Measurements from ENCODE around the gene CMTM8.

The CMTM8 gene

DNA sequence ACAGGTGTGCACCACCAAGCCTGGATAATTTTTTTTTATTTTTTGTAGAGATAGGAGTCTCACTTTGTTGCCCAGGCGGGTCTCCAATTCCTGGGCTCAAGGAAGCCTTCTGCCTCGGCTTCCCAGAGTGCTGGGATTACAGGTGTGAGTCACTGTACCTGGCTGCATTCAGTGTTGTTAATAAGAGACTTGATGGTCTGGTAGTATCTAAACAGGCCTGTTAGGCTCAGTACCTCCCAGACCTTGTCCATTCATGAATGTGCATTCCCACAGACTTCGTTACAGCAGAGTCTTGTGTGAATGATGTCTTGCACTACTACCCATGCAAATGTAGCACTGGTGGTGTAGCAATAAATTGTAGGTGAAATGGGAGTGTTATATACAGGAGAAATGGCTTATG, 17.7 kb downstream of the CMTM8 start:
- Histone ChIP-seq H3K4me1 (ENCODE audit: control insufficient read depth, low read depth, low read length) (no peaks in the 10 kb centered on the region), H3K27me3 (ENCODE audit: control insufficient read depth, insufficient read depth, low read length) (no peaks in the 10 kb centered on the region), H3K9me3 (ENCODE audit: control insufficient read depth, low read depth, low read length) (no peaks in the 10 kb centered on the region), H3K9ac (ENCODE audit: low read length) (no peak overlapping the region), H3K27ac (ENCODE audit: low read length) (no peak overlapping the region), H3K4me3 (ENCODE audit: low read length) (no peak overlapping the region), H3K36me3 (ENCODE audit: control insufficient read depth, low read depth, low read length) (no peaks in the 10 kb centered on the region)

DNA sequence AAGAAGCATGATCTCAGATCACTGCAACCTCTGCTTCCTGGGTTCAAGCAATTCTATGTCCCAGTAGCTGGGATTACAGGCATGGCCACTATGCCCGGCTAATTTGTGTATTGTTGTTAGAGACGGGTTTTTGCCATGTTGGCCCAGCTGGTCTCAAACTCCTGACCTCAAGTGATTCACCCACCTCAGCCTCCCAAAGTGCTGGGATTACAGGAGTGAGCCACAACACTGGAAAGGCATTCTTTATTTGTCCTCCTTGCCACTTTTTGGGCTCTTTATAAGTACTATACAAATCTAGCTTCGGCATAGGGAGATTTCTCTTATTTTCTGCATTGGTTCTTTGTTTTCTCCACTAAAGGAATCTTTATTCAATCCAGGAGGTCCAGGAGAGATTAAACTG, 18.6 kb downstream of the CMTM8 start:
- H3K9ac ChIP-seq (ENCODE audit: low read length), result no peak overlapping the region
- no peak overlapping the region for H3K27ac ChIP-seq (ENCODE audit: low read length)
- no peak overlapping the region for H3K4me3 ChIP-seq (ENCODE audit: low read length)
- no peaks in the 10 kb centered on the region for H3K36me3 ChIP-seq (ENCODE audit: control insufficient read depth, low read depth, low read length)
- H3K27me3 ChIP-seq (ENCODE audit: control insufficient read depth, insufficient read depth, low read length), result no peaks in the 10 kb centered on the region
- no peaks in the 10 kb centered on the region for H3K9me3 ChIP-seq (ENCODE audit: control insufficient read depth, low read depth, low read length)
- no peaks in the 10 kb centered on the region for H3K4me1 ChIP-seq (ENCODE audit: control insufficient read depth, low read depth, low read length)

- Histone ChIP-seq H3K9ac (ENCODE audit: low read length) (no peak overlapping the region), H3K4me1 (ENCODE audit: control insufficient read depth, low read depth, low read length) (no peaks in the 10 kb centered on the region), H3K27me3 (ENCODE audit: control insufficient read depth, insufficient read depth, low read length) (no peaks in the 10 kb centered on the region), H3K9me3 (ENCODE audit: control insufficient read depth, low read depth, low read length) (no peaks in the 10 kb centered on the region), H3K27ac (ENCODE audit: low read length) (no peak overlapping the region), H3K36me3 (ENCODE audit: control insufficient read depth, low read depth, low read length) (no peaks in the 10 kb centered on the region), H3K4me3 (ENCODE audit: low read length) (no peak overlapping the region)
Measured at GRCh38 chr3:32257641-32258438, 19.4 kb downstream of the CMTM8 start.

GRCh38 chr3:32258869-32259268, 20.4 kb downstream of the CMTM8 start:
- Histone ChIP-seq H3K9ac (ENCODE audit: low read length) (no peak overlapping the region), H3K36me3 (ENCODE audit: control insufficient read depth, low read depth, low read length) (no peaks in the 10 kb centered on the region), H3K27me3 (ENCODE audit: control insufficient read depth, insufficient read depth, low read length) (no peaks in the 10 kb centered on the region), H3K27ac (ENCODE audit: low read length) (no peak overlapping the region), H3K4me3 (ENCODE audit: low read length) (no peak overlapping the region), H3K9me3 (ENCODE audit: control insufficient read depth, low read depth, low read length) (no peaks in the 10 kb centered on the region), H3K4me1 (ENCODE audit: control insufficient read depth, low read depth, low read length) (no peaks in the 10 kb centered on the region)

- Histone ChIP-seq H3K4me1 (ENCODE audit: control insufficient read depth, low read depth, low read length) (no peaks in the 10 kb centered on the region), H3K27ac (ENCODE audit: low read length) (no peak overlapping the region), H3K27me3 (ENCODE audit: control insufficient read depth, insufficient read depth, low read length) (no peaks in the 10 kb centered on the region), H3K4me3 (ENCODE audit: low read length) (no peak overlapping the region), H3K9me3 (ENCODE audit: control insufficient read depth, low read depth, low read length) (no peaks in the 10 kb centered on the region), H3K9ac (ENCODE audit: low read length) (no peak overlapping the region), H3K36me3 (ENCODE audit: control insufficient read depth, low read depth, low read length) (no peaks in the 10 kb centered on the region)
Measured at GRCh38 chr3:32261545-32261944, 23.1 kb downstream of the CMTM8 start.

DNA sequence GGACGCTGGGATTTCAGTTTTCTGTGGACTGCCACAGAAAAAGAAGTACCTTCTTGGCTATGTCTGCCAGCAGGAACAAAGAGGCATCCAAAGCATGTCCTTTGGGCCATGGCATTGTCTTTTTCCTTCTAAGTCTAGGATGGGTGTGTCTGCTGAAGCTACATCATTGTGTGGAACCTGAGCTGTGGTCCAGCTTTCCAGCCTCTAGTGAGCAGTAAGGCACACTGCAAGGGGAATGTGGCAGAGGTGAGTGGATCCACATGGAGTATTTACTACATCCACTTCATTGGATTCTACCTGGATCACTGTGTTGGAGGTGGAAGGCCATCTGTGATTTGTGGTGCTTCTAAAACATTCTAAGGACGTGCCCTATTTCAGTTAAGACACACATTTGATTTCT, 23.7 kb downstream of the CMTM8 start:
- Histone ChIP-seq H3K9me3 (ENCODE audit: control insufficient read depth, low read depth, low read length) (no peaks in the 10 kb centered on the region), H3K9ac (ENCODE audit: low read length) (no peak overlapping the region), H3K27ac (ENCODE audit: low read length) (no peak overlapping the region), H3K4me3 (ENCODE audit: low read length) (no peak overlapping the region), H3K4me1 (ENCODE audit: control insufficient read depth, low read depth, low read length) (no peaks in the 10 kb centered on the region), H3K36me3 (ENCODE audit: control insufficient read depth, low read depth, low read length) (no peaks in the 10 kb centered on the region), H3K27me3 (ENCODE audit: control insufficient read depth, insufficient read depth, low read length) (no peaks in the 10 kb centered on the region)

- H3K4me3 ChIP-seq (ENCODE audit: low read length), result no peak overlapping the region
- no peak overlapping the region for H3K9ac ChIP-seq (ENCODE audit: low read length)
- H3K36me3 ChIP-seq (ENCODE audit: control insufficient read depth, low read depth, low read length), result no peaks in the 10 kb centered on the region
- no peaks in the 10 kb centered on the region for H3K9me3 ChIP-seq (ENCODE audit: control insufficient read depth, low read depth, low read length)
- no peak overlapping the region for H3K27ac ChIP-seq (ENCODE audit: low read length)
- H3K27me3 ChIP-seq (ENCODE audit: control insufficient read depth, insufficient read depth, low read length), result no peaks in the 10 kb centered on the region
- no peaks in the 10 kb centered on the region for H3K4me1 ChIP-seq (ENCODE audit: control insufficient read depth, low read depth, low read length)
Measured at GRCh38 chr3:32274306-32274705, 35.8 kb downstream of the CMTM8 start.

- Histone ChIP-seq H3K36me3 (ENCODE audit: control insufficient read depth, low read depth, low read length) (no peaks in the 10 kb centered on the region), H3K4me3 (ENCODE audit: low read length) (no peak overlapping the region), H3K4me1 (ENCODE audit: control insufficient read depth, low read depth, low read length) (no peaks in the 10 kb centered on the region), H3K27ac (ENCODE audit: low read length) (no peak overlapping the region), H3K9me3 (ENCODE audit: control insufficient read depth, low read depth, low read length) (no peaks in the 10 kb centered on the region), H3K27me3 (ENCODE audit: control insufficient read depth, insufficient read depth, low read length) (no peaks in the 10 kb centered on the region), H3K9ac (ENCODE audit: low read length) (no peak overlapping the region)
Measured at GRCh38 chr3:32275506-32275905, 37.0 kb downstream of the CMTM8 start.

- Histone ChIP-seq H3K9me3 (ENCODE audit: control insufficient read depth, low read depth, low read length) (no peaks in the 10 kb centered on the region), H3K27ac (ENCODE audit: low read length) (no peak overlapping the region), H3K4me3 (ENCODE audit: low read length) (no peak overlapping the region), H3K36me3 (ENCODE audit: control insufficient read depth, low read depth, low read length) (no peaks in the 10 kb centered on the region), H3K27me3 (ENCODE audit: control insufficient read depth, insufficient read depth, low read length) (no peaks in the 10 kb centered on the region), H3K4me1 (ENCODE audit: control insufficient read depth, low read depth, low read length) (no peaks in the 10 kb centered on the region), H3K9ac (ENCODE audit: low read length) (no peak overlapping the region)
Measured at GRCh38 chr3:32276279-32276841, 37.9 kb downstream of the CMTM8 start.

- Histone ChIP-seq H3K4me1 (ENCODE audit: control insufficient read depth, low read depth, low read length) (no peaks in the 10 kb centered on the region), H3K4me3 (ENCODE audit: low read length) (no peak overlapping the region), H3K9ac (ENCODE audit: low read length) (no peak overlapping the region), H3K36me3 (ENCODE audit: control insufficient read depth, low read depth, low read length) (no peaks in the 10 kb centered on the region), H3K27me3 (ENCODE audit: control insufficient read depth, insufficient read depth, low read length) (no peaks in the 10 kb centered on the region), H3K9me3 (ENCODE audit: control insufficient read depth, low read depth, low read length) (no peaks in the 10 kb centered on the region), H3K27ac (ENCODE audit: low read length) (no peak overlapping the region)
Measured at GRCh38 chr3:32278714-32279113, 40.2 kb downstream of the CMTM8 start.

DNA sequence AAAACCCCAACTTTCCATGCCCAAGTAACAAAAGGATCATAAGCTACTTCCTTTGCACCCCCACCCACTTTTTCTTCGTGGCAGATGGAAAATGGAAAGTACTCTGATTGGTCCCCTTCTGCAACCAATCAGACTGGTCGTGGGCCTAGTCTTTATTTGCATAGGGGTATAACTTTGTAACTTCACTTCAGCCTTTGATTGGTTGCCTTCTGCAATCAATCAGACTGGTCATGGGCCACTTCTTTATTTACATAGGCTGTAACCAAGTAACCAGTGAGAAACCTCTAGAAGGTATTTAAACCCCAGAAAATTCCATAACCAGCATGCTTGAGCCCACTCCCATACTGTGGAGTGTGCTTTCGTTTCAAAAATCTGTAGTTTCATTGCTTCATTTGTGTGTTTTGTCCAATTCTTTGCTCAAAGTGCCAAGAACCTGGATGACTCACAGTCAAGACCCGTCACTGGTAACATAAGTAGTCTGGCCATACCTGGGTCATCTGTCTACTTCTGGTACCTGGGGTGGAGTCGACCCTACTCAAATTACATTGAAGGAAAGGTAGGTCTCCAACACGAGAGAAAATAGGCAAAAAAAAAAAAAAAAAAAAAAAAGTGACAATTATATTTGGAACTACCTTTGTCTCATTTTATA, 41.9 kb downstream of the CMTM8 start:
- no peak overlapping the region for H3K27ac ChIP-seq (ENCODE audit: low read length)
- H3K4me1 ChIP-seq (ENCODE audit: control insufficient read depth, low read depth, low read length), result no peaks in the 10 kb centered on the region
- no peaks in the 10 kb centered on the region for H3K36me3 ChIP-seq (ENCODE audit: control insufficient read depth, low read depth, low read length)
- H3K9me3 ChIP-seq (ENCODE audit: control insufficient read depth, low read depth, low read length), result no peaks in the 10 kb centered on the region
- H3K9ac ChIP-seq (ENCODE audit: low read length), result no peak overlapping the region
- H3K27me3 ChIP-seq (ENCODE audit: control insufficient read depth, insufficient read depth, low read length), result no peaks in the 10 kb centered on the region
- H3K4me3 ChIP-seq (ENCODE audit: low read length), result no peak overlapping the region
